Measurements from ENCODE around the gene SERINC2. TPM values are rescaled to one million over a fixed set of nuclear protein-coding genes. Genes with fewer than 3 reads are reported as not detected.

Gene SERINC2
- total and polyA plus RNA-seq, 2 experiments from 2014 or later = 20.5 to 23.3 TPM

DNA sequence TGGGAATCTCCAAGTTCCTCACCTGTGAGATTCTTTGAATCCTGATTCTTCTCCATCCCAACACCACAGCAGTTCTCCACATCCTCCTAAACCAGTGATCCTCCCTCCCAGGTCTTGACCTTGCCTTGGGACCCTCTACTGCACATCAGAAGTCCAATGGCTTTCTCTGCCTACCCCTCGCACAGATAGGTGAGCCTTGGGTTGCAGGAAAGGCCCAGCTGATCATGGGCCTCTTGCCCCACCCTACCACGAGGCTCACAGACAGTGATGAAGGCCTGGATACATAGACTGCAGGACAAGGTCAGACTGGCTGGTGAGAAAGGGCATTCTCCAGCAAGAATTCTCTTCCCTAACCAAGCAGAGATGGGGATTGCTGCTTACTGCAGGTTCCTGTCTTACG, 41.0 kb upstream of the SERINC2 start (continued):
- TF ChIP-seq, protein P1, sequence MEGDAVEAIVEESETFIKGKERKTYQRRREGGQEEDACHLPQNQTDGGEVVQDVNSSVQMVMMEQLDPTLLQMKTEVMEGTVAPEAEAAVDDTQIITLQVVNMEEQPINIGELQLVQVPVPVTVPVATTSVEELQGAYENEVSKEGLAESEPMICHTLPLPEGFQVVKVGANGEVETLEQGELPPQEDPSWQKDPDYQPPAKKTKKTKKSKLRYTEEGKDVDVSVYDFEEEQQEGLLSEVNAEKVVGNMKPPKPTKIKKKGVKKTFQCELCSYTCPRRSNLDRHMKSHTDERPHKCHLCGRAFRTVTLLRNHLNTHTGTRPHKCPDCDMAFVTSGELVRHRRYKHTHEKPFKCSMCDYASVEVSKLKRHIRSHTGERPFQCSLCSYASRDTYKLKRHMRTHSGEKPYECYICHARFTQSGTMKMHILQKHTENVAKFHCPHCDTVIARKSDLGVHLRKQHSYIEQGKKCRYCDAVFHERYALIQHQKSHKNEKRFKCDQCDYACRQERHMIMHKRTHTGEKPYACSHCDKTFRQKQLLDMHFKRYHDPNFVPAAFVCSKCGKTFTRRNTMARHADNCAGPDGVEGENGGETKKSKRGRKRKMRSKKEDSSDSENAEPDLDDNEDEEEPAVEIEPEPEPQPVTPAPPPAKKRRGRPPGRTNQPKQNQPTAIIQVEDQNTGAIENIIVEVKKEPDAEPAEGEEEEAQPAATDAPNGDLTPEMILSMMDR (conservative IDR thresholded peaks at IDR 0.05; ENCODE audit: low read depth in 2 of 2) = no peak
- TF ChIP-seq JUNB (IDR thresholded peaks at IDR 0.05; ENCODE audit: unreplicated experiment) (no peak), POLR2AphosphoS5 (IDR thresholded peaks at IDR 0.05; ENCODE audit: low read depth) (no peak), ZNF114 (CRISPR knock-in tag; IDR thresholded peaks at IDR 0.05) (no peak)

DNA sequence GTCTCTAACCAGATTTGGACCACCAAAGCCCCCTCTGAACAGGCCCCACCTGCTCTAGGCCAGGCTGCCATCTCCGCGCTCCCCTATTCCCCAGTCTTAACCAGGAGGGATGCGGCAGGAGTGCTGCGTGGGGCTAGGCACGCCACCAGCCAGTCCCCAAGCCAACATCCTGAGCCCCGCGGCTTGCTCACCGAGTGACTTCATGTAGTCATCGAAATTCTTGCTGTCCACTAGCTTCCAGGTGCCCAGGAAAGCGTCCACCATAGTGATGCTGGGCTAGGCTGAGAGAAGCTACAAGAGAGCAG, 40.3 kb upstream of the SERINC2 start:
- Histone ChIP-seq H3K9me2 (ENCODE audit: insufficient read depth) (no peaks in the 10 kb centered on the region), H2AFZ (peak overlapping the region; percentile 96), H3K4me2 (peak overlapping the region; percentile 99), H3K79me2 (replicated peaks; ENCODE audit: insufficient read depth) (no peaks in the 10 kb centered on the region), H3K4me3 (peak overlapping the region; percentile 81), H3K27me3 (ENCODE audit: insufficient read depth) (no peaks in the 10 kb centered on the region), H3F3A (replicated peaks; ENCODE audit: low read depth) (peaks cover 18% of the 10 kb centered on the region; the same call in 1 of the 2 replicates), H3K36me3 (ENCODE audit: insufficient read depth) (no peaks in the 10 kb centered on the region), H4K20me1 (replicated peaks; ENCODE audit: insufficient read depth) (no peaks in the 10 kb centered on the region), H3K4me1 (ENCODE audit: insufficient read depth) (peaks cover 35% of the 10 kb centered on the region), H3K27ac (ENCODE audit: low read depth) (peak overlapping the region; percentile 97; the same call in 1 of the 2 replicates)
- no peak overlapping the region for H3K27ac Mint-ChIP-seq
- no peak for DNase-seq (ENCODE audit: low spot score)
- peak overlapping the region; percentile 78 for H3K4me3 Mint-ChIP-seq
- peaks cover 3% of the 10 kb centered on the region; the same call in 1 of the 3 replicates for H3K36me3 Mint-ChIP-seq (ENCODE audit: low read depth)
- TF ChIP-seq CREB1 (CRISPR knock-in tag; IDR thresholded peaks at IDR 0.05; ENCODE audit: low read depth) (no peak), POLR2AphosphoS5 (IDR thresholded peaks at IDR 0.05; ENCODE audit: low read depth) (peak; percentile 53)
- H3K27me3 Mint-ChIP-seq (ENCODE audit: insufficient read depth, low read depth, poor library complexity) = peaks cover 10% of the 10 kb centered on the region
- ATAC-seq = peak; percentile 13
- H3K4me1 Mint-ChIP-seq = peaks cover 43% of the 10 kb centered on the region
- no peaks in the 10 kb centered on the region for H3K9me3 Mint-ChIP-seq

DNA sequence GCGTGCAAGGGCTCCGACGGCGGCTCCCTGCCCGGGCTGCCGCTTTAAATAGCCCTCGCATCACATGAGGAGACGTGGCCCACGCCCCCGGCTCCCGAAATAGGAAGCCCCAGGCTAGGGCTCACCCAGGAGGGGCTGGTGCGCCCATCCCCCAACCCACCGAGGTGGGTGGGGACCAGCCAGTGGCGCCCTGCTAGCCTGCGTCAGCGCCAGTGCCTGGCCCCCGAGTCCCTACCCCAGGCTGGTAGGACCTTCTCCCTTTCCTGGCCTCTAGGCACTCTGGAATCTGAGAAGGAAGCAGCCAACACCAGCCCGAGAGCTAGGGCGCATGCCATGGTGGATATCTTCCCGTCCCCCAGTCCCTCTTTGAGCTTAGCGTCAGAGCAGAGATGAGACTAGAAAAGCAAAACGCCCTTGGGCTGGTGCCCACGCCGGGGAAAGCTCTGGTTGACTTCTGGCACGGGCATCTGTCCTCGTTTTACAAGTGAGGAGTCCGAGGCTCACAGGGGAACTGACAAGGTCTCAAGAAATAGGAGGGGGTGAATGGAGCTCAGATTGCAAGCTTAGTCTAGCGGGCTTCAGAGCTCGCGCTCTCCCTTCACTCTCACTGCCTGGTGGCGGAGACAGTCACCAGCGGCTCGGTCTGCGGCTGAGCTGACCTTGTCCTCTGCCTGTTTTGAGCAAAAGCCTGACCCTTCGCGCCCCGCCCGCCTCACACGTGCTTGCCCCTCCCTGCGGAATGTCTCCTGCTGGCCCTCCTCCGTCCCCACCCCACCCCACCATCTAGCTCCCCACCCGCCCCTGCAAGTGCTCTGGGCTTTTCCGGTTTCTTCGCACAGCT, 39.7 kb upstream of the SERINC2 start, which contains the start of gene FABP3:
Gene FABP3 (minus strand): TSS at position 21 of the 841 bp plus-strand sequence. CDS start 62 bp downstream, outside the sequence.
- H3K36me3 ChIP-seq (ENCODE audit: insufficient read depth) = no peaks in the 10 kb centered on the region
- Mint-ChIP-seq H3K9me3 (no peaks in the 10 kb centered on the region), H3K36me3 (ENCODE audit: low read depth) (no peaks in the 10 kb centered on the region; the same call in 2 of the 3 replicates), H3K27ac (peak within 1 kb of the TSS; percentile 94), H3K4me1 (peaks cover 43% of the 10 kb centered on the region), H3K4me3 (peak within 1 kb of the TSS; percentile 78), H3K27me3 (ENCODE audit: insufficient read depth, low read depth, poor library complexity) (peaks cover 10% of the 10 kb centered on the region)
- peaks cover 18% of the 10 kb centered on the region; the same call in 1 of the 2 replicates for H3F3A ChIP-seq (replicated peaks; ENCODE audit: low read depth)
- peak within 1 kb of the TSS; percentile 99 for H3K4me2 ChIP-seq
- ATAC-seq (peak; percentile 78), DNase-seq (ENCODE audit: low spot score) (peak; percentile 97)
- peak within 1 kb of the TSS; percentile 96 for H2AFZ ChIP-seq
- no peaks in the 10 kb centered on the region for H3K79me2 ChIP-seq (replicated peaks; ENCODE audit: insufficient read depth)
- H3K9me2 ChIP-seq (ENCODE audit: insufficient read depth) = no peaks in the 10 kb centered on the region
- no peaks in the 10 kb centered on the region for H3K27me3 ChIP-seq (ENCODE audit: insufficient read depth)
- peak within 1 kb of the TSS; percentile 81 for H3K4me3 ChIP-seq
- peaks cover 35% of the 10 kb centered on the region for H3K4me1 ChIP-seq (ENCODE audit: insufficient read depth)
- peak within 1 kb of the TSS; percentile 97 for H3K27ac ChIP-seq (ENCODE audit: low read depth)
- H4K20me1 ChIP-seq (replicated peaks; ENCODE audit: insufficient read depth) = no peaks in the 10 kb centered on the region
- TF ChIP-seq, protein P2, sequence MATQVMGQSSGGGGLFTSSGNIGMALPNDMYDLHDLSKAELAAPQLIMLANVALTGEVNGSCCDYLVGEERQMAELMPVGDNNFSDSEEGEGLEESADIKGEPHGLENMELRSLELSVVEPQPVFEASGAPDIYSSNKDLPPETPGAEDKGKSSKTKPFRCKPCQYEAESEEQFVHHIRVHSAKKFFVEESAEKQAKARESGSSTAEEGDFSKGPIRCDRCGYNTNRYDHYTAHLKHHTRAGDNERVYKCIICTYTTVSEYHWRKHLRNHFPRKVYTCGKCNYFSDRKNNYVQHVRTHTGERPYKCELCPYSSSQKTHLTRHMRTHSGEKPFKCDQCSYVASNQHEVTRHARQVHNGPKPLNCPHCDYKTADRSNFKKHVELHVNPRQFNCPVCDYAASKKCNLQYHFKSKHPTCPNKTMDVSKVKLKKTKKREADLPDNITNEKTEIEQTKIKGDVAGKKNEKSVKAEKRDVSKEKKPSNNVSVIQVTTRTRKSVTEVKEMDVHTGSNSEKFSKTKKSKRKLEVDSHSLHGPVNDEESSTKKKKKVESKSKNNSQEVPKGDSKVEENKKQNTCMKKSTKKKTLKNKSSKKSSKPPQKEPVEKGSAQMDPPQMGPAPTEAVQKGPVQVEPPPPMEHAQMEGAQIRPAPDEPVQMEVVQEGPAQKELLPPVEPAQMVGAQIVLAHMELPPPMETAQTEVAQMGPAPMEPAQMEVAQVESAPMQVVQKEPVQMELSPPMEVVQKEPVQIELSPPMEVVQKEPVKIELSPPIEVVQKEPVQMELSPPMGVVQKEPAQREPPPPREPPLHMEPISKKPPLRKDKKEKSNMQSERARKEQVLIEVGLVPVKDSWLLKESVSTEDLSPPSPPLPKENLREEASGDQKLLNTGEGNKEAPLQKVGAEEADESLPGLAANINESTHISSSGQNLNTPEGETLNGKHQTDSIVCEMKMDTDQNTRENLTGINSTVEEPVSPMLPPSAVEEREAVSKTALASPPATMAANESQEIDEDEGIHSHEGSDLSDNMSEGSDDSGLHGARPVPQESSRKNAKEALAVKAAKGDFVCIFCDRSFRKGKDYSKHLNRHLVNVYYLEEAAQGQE (IDR thresholded peaks at IDR 0.05; ENCODE audit: unreplicated experiment) = no peak
- no peak for TF ChIP-seq JUNB (IDR thresholded peaks at IDR 0.05; ENCODE audit: unreplicated experiment)
- no peak for TF ChIP-seq EZH2phosphoT487 (IDR thresholded peaks at IDR 0.05; ENCODE audit: unreplicated experiment)
- peak; percentile 64 for TF ChIP-seq POLR2AphosphoS5 (IDR thresholded peaks at IDR 0.05; ENCODE audit: low read depth)
- no peak for TF ChIP-seq ZNF331 (CRISPR knock-in tag; IDR thresholded peaks at IDR 0.05; ENCODE audit: low read depth)
- TF ChIP-seq CREB1 (CRISPR knock-in tag; IDR thresholded peaks at IDR 0.05; ENCODE audit: low read depth) = no peak; the same call in 1 of the 2 replicates

Measured in GM23338 (cell line).